ENCODE measurements around the gene RIC8A. TPM values are rescaled to one million over a fixed set of nuclear protein-coding genes. Genes with fewer than 3 reads are reported as not detected.

The RIC8A gene
- total and polyA plus RNA-seq, 2 of the 13 experiments (the other 11 are each of a cell fraction or from before 2014, with no cell fraction given): 62.1 to 63.8 TPM

DNA sequence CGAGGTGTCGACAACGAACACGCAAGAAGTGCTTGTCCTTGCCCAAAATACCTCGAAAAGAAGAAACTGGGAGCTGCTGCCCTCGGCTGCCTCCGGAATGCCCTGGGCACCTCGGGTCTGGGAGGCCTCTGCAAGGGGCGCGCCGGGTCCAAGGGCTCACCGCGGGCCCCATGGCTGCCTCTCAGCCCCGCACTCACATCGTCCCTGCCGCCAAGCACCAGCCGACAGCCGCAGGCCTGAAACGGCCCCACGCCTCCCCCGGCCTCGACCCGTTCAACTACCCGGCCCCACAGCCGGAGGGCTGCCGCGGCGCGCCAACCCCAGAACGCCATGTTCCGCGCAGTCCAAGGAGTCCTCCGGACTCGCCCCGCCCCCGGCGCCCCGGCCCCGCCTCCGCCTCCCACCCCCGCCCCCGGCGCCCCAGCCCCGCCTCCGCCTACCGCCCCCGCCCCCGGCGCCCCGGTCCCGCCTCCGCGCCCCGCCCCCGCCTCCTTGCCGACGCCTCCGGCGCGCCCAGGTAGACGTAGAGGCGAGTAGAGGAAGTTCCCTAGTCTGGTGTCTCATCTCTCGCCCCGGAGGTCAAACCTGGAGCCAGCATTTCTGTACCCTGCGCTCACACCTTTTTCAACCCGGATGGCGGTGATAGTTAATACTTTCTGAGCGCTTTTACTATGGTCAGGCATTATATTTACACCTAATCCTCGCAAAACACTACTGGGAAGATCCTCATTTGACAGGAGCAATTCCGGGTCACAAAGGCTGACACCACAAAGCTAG lies 28.7 kb downstream of the RIC8A start, which contains the start of gene SIRT3 (continued):
- no peak for TF ChIP-seq ZNF207 (IDR thresholded peaks at IDR 0.05; ENCODE audit: borderline replicate concordance)
- 0 out of 2 replicates have a peak, but pooled peaks have one; percentile 24 for TF ChIP-seq ZMYM4 (CRISPR knock-in tag; IDR thresholded peaks at IDR 0.05)
- no peak for TF ChIP-seq ZFP90 (CRISPR knock-in tag; IDR thresholded peaks at IDR 0.05; ENCODE audit: borderline replicate concordance)
- no peak for TF ChIP-seq CREB1 (IDR thresholded peaks at IDR 0.05)
- TF ChIP-seq CREB1 (CRISPR knock-in tag; IDR thresholded peaks at IDR 0.05): peak; percentile 67; the same call in 1 of the 2 replicates
- TF ChIP-seq ZNF564 (CRISPR knock-in tag; IDR thresholded peaks at IDR 0.05): peak; percentile 71; the same call in 1 of the 2 replicates
- TF ChIP-seq ATAD3A (CRISPR knock-in tag; IDR thresholded peaks at IDR 0.05): no peak
- TF ChIP-seq FOXO1 (CRISPR knock-in tag; IDR thresholded peaks at IDR 0.05): 0 out of 2 replicates have a peak, but pooled peaks have one; percentile 15
- TF ChIP-seq KDM3A (CRISPR knock-in tag; IDR thresholded peaks at IDR 0.05; ENCODE audit: low read depth): 0 out of 2 replicates have a peak, but pooled peaks have one; percentile 32
- TF ChIP-seq, protein P1, sequence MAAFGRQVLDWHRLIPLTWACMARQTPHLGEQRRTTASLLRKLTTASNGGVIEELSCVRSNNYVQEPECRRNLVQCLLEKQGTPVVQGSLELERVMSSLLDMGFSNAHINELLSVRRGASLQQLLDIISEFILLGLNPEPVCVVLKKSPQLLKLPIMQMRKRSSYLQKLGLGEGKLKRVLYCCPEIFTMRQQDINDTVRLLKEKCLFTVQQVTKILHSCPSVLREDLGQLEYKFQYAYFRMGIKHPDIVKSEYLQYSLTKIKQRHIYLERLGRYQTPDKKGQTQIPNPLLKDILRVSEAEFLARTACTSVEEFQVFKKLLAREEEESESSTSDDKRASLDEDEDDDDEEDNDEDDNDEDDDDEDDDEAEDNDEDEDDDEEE (CRISPR knock-in tag; IDR thresholded peaks at IDR 0.05): no peak; the same call in 1 of the 2 replicates
- TF ChIP-seq, protein P2, sequence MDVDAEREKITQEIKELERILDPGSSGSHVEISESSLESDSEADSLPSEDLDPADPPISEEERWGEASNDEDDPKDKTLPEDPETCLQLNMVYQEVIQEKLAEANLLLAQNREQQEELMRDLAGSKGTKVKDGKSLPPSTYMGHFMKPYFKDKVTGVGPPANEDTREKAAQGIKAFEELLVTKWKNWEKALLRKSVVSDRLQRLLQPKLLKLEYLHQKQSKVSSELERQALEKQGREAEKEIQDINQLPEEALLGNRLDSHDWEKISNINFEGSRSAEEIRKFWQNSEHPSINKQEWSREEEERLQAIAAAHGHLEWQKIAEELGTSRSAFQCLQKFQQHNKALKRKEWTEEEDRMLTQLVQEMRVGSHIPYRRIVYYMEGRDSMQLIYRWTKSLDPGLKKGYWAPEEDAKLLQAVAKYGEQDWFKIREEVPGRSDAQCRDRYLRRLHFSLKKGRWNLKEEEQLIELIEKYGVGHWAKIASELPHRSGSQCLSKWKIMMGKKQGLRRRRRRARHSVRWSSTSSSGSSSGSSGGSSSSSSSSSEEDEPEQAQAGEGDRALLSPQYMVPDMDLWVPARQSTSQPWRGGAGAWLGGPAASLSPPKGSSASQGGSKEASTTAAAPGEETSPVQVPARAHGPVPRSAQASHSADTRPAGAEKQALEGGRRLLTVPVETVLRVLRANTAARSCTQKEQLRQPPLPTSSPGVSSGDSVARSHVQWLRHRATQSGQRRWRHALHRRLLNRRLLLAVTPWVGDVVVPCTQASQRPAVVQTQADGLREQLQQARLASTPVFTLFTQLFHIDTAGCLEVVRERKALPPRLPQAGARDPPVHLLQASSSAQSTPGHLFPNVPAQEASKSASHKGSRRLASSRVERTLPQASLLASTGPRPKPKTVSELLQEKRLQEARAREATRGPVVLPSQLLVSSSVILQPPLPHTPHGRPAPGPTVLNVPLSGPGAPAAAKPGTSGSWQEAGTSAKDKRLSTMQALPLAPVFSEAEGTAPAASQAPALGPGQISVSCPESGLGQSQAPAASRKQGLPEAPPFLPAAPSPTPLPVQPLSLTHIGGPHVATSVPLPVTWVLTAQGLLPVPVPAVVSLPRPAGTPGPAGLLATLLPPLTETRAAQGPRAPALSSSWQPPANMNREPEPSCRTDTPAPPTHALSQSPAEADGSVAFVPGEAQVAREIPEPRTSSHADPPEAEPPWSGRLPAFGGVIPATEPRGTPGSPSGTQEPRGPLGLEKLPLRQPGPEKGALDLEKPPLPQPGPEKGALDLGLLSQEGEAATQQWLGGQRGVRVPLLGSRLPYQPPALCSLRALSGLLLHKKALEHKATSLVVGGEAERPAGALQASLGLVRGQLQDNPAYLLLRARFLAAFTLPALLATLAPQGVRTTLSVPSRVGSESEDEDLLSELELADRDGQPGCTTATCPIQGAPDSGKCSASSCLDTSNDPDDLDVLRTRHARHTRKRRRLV (CRISPR knock-in tag; IDR thresholded peaks at IDR 0.05): no peak
- TF ChIP-seq, protein P3, sequence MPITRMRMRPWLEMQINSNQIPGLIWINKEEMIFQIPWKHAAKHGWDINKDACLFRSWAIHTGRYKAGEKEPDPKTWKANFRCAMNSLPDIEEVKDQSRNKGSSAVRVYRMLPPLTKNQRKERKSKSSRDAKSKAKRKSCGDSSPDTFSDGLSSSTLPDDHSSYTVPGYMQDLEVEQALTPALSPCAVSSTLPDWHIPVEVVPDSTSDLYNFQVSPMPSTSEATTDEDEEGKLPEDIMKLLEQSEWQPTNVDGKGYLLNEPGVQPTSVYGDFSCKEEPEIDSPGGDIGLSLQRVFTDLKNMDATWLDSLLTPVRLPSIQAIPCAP (CRISPR knock-in tag; IDR thresholded peaks at IDR 0.05; ENCODE audit: low read depth): no peak
- TF ChIP-seq ATF7-NPFF (CRISPR knock-in tag; IDR thresholded peaks at IDR 0.05; ENCODE audit: low read depth): 0 out of 2 replicates have a peak, but pooled peaks have one; percentile 70
- TF ChIP-seq, protein P4, sequence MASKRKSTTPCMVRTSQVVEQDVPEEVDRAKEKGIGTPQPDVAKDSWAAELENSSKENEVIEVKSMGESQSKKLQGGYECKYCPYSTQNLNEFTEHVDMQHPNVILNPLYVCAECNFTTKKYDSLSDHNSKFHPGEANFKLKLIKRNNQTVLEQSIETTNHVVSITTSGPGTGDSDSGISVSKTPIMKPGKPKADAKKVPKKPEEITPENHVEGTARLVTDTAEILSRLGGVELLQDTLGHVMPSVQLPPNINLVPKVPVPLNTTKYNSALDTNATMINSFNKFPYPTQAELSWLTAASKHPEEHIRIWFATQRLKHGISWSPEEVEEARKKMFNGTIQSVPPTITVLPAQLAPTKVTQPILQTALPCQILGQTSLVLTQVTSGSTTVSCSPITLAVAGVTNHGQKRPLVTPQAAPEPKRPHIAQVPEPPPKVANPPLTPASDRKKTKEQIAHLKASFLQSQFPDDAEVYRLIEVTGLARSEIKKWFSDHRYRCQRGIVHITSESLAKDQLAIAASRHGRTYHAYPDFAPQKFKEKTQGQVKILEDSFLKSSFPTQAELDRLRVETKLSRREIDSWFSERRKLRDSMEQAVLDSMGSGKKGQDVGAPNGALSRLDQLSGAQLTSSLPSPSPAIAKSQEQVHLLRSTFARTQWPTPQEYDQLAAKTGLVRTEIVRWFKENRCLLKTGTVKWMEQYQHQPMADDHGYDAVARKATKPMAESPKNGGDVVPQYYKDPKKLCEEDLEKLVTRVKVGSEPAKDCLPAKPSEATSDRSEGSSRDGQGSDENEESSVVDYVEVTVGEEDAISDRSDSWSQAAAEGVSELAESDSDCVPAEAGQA (IDR thresholded peaks at IDR 0.05; ENCODE audit: low read depth): peak; percentile 4; the same call in 1 of the 2 replicates
- TF ChIP-seq, protein P4 (CRISPR knock-in tag; IDR thresholded peaks at IDR 0.05; ENCODE audit: borderline replicate concordance): no peak
- no peak for TF ChIP-seq KMT2A (CRISPR knock-in tag; IDR thresholded peaks at IDR 0.05)
- TF ChIP-seq ZBTB42 (CRISPR knock-in tag; IDR thresholded peaks at IDR 0.05): no peak
